ENCODE results near the gene SRRM5. TPM values are rescaled to one million over a fixed set of nuclear protein-coding genes. Genes with fewer than 3 reads are reported as not detected.

The SRRM5 gene
- total and polyA plus RNA-seq, 10 donors, result 0.26 to 0.94 (median 0.46) TPM

DNA sequence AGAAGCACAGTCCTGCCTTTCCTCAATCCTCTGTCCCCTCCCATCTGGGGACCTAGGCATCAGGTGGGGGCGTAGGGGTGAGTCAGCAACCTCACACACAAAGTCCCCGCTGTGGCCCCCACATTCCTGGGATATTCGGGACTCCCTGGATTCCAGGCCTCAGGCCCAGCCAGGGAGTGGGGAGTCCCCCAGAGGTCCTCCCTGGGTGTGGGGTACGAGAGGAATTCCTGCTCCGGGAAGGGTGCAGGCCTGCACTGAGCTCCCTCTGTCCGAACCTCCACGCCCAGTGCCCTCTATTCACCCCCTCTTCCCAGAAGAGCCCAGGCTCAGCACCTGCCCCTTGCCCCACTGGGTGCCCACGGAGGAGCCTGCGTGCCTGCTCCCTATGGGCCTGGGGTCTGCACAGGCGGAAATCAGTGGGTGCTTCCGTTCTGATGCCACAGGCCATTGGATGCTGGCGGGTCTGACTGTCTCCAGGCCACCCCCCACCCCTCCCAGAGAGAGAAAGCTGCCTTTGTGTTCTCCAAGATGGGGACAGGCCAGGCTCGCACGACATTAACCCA is 24.3 kb downstream of the SRRM5 start:
- WGBS, 5 donors, result 82 to 93% (median 90%) methylated on average over 7 to 14 of the region's 14 CpGs
- no peak for DNase-seq
- intact Hi-C loops (cut with DNase I; ENCODE audit: low total_unique reads), result no loop called here
- Histone ChIP-seq H3K36me3 (no peaks in the 10 kb centered on the region), H3K27ac (no peak overlapping the region), H3K9me3 (no peaks in the 10 kb centered on the region), H3K4me3 (no peak overlapping the region), H3K27me3 (replicated peaks in 1 of 7) (peaks cover 0 to 70% (median 9%) of the 10 kb centered on the region in 7 donors), H3K4me1 (peaks cover 0 to 31% (median 16%) of the 10 kb centered on the region in 6 donors)
- TF ChIP-seq POLR2A (IDR thresholded peaks at IDR 0.05) (no peak), POLR2AphosphoS5 (IDR thresholded peaks at IDR 0.05) (no peak)
- TF ChIP-seq, protein P1, sequence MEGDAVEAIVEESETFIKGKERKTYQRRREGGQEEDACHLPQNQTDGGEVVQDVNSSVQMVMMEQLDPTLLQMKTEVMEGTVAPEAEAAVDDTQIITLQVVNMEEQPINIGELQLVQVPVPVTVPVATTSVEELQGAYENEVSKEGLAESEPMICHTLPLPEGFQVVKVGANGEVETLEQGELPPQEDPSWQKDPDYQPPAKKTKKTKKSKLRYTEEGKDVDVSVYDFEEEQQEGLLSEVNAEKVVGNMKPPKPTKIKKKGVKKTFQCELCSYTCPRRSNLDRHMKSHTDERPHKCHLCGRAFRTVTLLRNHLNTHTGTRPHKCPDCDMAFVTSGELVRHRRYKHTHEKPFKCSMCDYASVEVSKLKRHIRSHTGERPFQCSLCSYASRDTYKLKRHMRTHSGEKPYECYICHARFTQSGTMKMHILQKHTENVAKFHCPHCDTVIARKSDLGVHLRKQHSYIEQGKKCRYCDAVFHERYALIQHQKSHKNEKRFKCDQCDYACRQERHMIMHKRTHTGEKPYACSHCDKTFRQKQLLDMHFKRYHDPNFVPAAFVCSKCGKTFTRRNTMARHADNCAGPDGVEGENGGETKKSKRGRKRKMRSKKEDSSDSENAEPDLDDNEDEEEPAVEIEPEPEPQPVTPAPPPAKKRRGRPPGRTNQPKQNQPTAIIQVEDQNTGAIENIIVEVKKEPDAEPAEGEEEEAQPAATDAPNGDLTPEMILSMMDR (IDR thresholded peaks at IDR 0.05 in 8 of 11, conservative IDR thresholded peaks at IDR 0.05 in 3 of 11), result no peak

DNA sequence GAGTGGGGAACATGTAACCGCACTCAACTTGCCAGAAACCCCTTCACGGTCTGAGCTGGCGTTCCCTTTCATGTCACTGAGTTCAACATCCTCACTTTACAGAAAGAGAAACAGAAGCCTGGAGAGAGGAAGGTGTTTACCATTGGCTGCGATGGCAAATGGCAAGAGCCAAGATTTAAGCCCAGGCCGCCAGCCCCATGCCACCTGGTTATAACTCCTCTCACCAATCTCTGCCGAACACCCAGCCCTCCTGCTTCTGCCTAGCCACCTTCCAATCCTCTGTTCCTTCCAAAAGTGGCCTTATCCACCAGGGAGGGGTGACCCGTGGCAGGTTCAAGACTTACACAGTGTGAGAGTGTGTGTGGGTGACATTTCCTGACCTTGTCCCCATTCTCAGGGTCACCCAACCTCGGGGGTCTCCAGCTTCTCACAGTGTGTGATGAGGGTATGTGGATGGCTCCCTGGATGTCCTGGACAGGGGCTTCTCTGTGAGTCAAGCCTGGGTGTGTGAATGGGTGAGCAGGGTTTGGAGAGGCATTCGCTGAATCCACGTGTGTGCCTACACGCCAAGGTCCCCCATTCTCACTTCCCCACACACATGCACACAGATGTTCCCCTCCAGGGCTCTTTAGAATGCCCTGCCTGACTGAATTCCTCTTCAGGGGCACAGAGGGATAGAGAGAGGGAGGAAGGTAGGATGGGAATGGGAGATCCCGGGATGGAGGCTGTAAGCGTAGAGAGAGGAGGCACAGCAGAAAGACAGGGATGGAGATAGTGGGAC is 26.5 kb downstream of the SRRM5 start:
- H3K27me3 ChIP-seq (replicated peaks in 1 of 7), result peaks cover 0 to 77% (median 9%) of the 10 kb centered on the region in 7 donors
- H3K4me3 ChIP-seq, result no peak overlapping the region
- intact Hi-C loops (cut with DNase I; ENCODE audit: low total_unique reads), result no loop called here
- peaks cover 0 to 31% (median 16%) of the 10 kb centered on the region in 6 donors for H3K4me1 ChIP-seq
- H3K27ac ChIP-seq, result no peak overlapping the region
- H3K36me3 ChIP-seq, result no peaks in the 10 kb centered on the region
- no peaks in the 10 kb centered on the region for H3K9me3 ChIP-seq
- TF ChIP-seq POLR2AphosphoS5 (IDR thresholded peaks at IDR 0.05), result no peak
- no peak for DNase-seq
- WGBS, 5 donors, result 68 to 75% (median 72%) methylated on average over 13 of the region's 13 CpGs

DNA sequence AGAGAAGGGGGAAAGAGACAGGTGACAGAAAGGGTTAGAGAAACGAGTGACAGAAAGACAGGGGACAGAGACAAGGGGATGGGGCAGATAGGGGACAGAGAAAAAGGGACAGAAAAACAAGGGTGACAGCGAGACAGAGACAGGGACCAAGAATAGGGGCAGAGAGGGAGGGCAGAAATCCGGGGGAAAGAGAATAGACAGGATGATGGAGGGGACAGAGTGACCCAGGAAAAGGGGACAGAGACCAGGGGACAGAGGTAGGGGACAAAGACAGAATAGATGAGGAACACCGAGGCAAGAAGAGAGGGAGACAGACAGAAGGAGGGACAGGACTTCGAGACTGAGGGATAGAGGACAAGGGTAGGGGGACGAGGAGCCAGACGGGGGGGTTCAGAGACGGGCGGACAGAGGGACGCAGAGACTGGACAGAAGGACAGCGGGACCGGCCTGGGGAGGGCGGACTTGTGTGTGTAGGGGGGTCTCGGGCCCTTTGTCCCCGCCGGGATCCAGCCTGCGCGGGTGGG is 27.2 kb downstream of the SRRM5 start:
- Histone ChIP-seq H3K4me3 (peak overlapping the region in 4 of 8 donors; percentile 25 to 79 (median 46)), H3K36me3 (no peaks in the 10 kb centered on the region), H3K27me3 (replicated peaks in 1 of 7) (peaks cover 0 to 76% (median 9%) of the 10 kb centered on the region in 7 donors), H3K27ac (no peak overlapping the region), H3K4me1 (peaks cover 0 to 31% (median 16%) of the 10 kb centered on the region in 6 donors), H3K9me3 (no peaks in the 10 kb centered on the region)
- TF ChIP-seq POLR2A (IDR thresholded peaks at IDR 0.05) (no peak), POLR2AphosphoS5 (IDR thresholded peaks at IDR 0.05) (no peak)
- TF ChIP-seq, protein P1 (IDR thresholded peaks at IDR 0.05 in 8 of 11, conservative IDR thresholded peaks at IDR 0.05 in 3 of 11), result no peak
- intact Hi-C loops (cut with DNase I; ENCODE audit: low total_unique reads), result no loop called here
- 13 to 19% (median 15%) methylated on average over 10 to 18 of the region's 18 CpGs for WGBS, 5 donors
- no peak for DNase-seq

DNA sequence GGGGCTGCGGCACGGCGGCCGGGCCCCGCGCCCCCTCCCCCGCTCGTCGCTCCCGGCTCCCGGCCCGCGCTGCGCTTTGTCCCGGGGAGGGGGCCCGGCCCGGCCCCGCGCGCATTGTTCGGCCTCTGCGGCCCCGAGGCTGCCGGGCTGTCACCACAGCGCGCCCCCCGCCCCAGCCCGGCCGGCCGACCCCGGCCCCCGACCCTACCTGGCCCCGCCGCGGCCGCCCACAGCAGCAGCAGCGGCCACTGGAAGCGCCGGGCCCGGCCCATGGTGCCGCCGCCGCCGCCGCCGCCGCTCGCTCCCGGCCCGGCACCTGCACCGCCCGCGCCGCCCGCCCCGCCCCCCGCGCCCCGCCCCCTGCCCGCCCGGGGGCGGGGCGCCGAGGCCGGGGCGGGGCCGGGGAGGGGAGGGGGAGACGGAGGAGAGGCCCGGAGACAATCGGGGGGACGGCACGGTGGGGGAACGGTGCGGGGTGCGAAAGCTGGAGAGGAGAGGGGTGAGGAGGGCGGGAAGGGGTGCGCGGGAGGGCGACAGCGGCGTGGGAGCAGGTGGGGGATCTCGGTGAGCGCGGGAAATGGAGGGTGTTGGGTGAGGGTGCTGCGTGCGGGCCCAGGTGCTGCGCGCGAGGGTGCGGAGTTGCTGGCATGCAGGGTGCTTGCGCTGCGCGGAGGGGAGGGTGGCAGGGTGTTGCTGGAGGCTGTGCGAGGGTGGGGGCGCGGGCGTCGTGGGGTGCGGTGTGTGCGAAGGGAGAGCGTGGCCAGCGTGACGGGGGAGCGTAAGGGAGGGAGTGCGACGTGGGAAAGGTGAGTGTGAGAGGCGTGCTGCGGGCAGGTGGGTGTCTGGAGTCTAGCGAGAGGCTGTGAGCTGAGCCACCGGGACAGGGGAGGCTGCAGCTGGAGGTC is 27.9 kb downstream of the SRRM5 start, which contains the start of gene CADM4:
Gene CADM4, minus strand, starts transcription at position 332 of the 905 bp plus-strand sequence. Its CDS starts 60 bp downstream, at position 272.
- no peak within 1 kb of the TSS for H3K27ac ChIP-seq

More for the DNA sequence above, 27.9 kb downstream of the SRRM5 start, which contains the start of gene CADM4:
- H3K36me3 ChIP-seq, result no peaks in the 10 kb centered on the region
- peak; percentile 79 for DNase-seq
- H3K9me3 ChIP-seq, result no peaks in the 10 kb centered on the region
- TF ChIP-seq POLR2AphosphoS5 (IDR thresholded peaks at IDR 0.05), result no peak
- TF ChIP-seq, protein P1 (IDR thresholded peaks at IDR 0.05 in 8 of 11, conservative IDR thresholded peaks at IDR 0.05 in 3 of 11), result no peak
- no peak for TF ChIP-seq POLR2A (IDR thresholded peaks at IDR 0.05)
- peak within 1 kb of the TSS; percentile 28 to 79 (median 46) for H3K4me3 ChIP-seq
- H3K27me3 ChIP-seq (replicated peaks in 1 of 7), result peaks cover 0 to 69% (median 9%) of the 10 kb centered on the region in 7 donors
- intact Hi-C loops (cut with DNase I; ENCODE audit: low total_unique reads), result no loop called here
- peaks cover 0 to 28% (median 16%) of the 10 kb centered on the region in 6 donors for H3K4me1 ChIP-seq
- WGBS, 5 donors, result 2 to 6% (median 3%) methylated on average over 45 to 109 of the region's 110 CpGs
